Ectodermal cell (in vitro differentiated cells): Measurements from ENCODE around the gene CDR2L.

Experiments used
- H3K27ac ChIP-seq: 2 replicates; pipeline ENCODE4 v1.7.0; 2013; ENCODE audit warnings: mild to moderate bottlenecking, low read depth, low read length; ENCODE audit not compliant: insufficient read depth, poor library complexity, severe bottlenecking
- H3K27me3 ChIP-seq: 2 replicates; pipeline ENCODE4 v1.7.0; 2013; ENCODE audit warnings: mild to moderate bottlenecking, low read length; ENCODE audit not compliant: insufficient read depth, control insufficient read depth, poor library complexity, severe bottlenecking
- H3K36me3 ChIP-seq: one replicate; pipeline ENCODE4 v1.7.0; 2013; ENCODE audit warnings: low read length; ENCODE audit not compliant: control insufficient read depth, insufficient read depth
- H3K4me1 ChIP-seq: one replicate; pipeline ENCODE4 v1.7.0; 2013; ENCODE audit warnings: low read length; ENCODE audit not compliant: control insufficient read depth, insufficient read depth
- H3K4me3 ChIP-seq: 2 replicates; pipeline ENCODE4 v1.7.0; 2013; ENCODE audit warnings: low read depth, low read length, control low read depth; ENCODE audit not compliant: insufficient read depth
- H3K9me3 ChIP-seq: 2 replicates; pipeline ENCODE4 v1.7.0; 2013; ENCODE audit warnings: mild to moderate bottlenecking, low read length, moderate library complexity; ENCODE audit not compliant: control insufficient read depth
- WGBS, 2 experiments: methylation state at CpG; one replicate each; pipeline ENCODE4 v1.1.7; 2013; ENCODE audit warnings: missing lambda C conversion rate in 2 of 2; 5-methylcytosine and 5-hydroxymethylcytosine counted together

The CDR2L gene

DNA sequence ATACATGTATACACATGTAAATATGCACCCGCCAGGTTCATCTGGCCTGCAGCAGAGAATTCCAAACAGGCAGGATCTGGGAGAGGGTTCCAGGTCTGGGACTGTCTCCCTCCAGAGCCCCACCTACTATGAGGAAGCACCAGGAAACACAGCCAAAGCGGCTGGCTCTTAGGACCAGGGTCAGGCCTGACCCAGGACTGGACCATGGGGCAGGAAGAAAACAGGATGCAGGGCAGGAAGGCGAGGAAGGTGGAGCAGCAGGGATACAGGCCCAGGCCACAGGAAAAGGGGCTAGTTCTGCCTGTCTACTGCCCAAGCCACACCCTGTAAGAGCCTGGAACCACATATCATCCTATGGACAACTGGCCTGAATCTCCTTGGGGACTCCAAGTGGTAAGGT is 17.0 kb upstream of the CDR2L start:
- Histone ChIP-seq H3K27me3 (peaks cover 54% of the 10 kb centered on the region), H3K4me1 (peaks cover 5% of the 10 kb centered on the region), H3K27ac (no peak overlapping the region), H3K36me3 (no peaks in the 10 kb centered on the region), H3K4me3 (no peak overlapping the region), H3K9me3 (no peaks in the 10 kb centered on the region)
- WGBS, 2 experiments: 86 to 91% methylated on average over 3 of the region's 3 CpGs

DNA sequence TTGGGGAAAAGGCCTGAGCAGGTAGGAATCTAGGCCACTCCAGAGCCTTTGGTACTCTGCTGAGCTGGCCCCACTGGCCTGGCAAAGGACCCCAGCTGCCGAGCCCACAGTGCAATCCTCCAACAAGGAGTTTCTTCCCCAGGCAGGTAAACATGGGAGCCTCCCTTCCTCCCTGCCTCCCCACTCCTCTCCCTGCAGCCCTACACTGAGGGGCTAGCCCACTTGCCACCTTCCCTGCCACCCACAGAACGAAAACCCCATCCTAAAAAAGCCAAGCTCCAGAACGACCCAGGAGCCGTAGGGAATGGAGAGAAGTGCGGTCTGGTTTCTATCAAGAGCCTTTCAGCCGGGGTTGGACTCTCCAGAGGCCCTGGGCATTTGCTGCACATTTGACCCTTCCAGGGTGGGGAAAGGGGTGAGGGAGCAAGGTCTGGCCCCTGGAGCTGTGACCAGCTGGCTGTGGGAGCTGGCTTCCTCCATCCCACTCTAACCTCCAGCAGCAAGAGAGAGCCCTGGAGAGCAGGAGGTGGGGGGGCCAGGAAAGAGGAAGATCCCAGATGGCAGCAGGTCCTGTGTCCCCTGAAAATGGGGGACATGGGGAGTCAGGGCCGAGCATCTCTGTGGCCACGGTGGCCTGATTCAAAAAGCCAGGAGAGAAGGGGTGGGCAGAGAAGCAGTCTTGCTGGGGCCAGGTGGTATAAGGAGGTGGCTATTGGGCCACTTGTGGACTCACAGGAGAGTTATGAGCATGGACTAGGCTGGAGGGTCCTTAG is 16.2 kb upstream of the CDR2L start:
- H3K27ac ChIP-seq: no peak overlapping the region
- H3K36me3 ChIP-seq: no peaks in the 10 kb centered on the region
- H3K27me3 ChIP-seq: peaks cover 63% of the 10 kb centered on the region
- H3K9me3 ChIP-seq: no peaks in the 10 kb centered on the region
- 91 to 93% methylated on average over 8 of the region's 8 CpGs for WGBS, 2 experiments
- H3K4me3 ChIP-seq: peak overlapping the region; percentile 49
- peaks cover 5% of the 10 kb centered on the region for H3K4me1 ChIP-seq

DNA sequence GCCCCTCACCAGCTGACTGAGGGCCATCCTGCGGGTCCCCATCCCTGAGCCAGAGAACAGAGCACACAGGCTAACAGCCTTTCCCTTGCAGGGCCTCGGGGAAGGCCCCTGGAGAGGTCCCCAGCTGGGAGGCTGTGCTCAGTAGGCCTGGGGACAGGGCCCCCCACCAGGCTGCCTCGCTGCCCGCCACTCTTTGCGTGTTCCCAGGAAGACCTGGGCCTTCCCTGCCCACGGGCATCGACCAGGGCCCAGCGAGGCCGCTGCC is 15.7 kb upstream of the CDR2L start:
- no peak overlapping the region for H3K27ac ChIP-seq
- no peaks in the 10 kb centered on the region for H3K9me3 ChIP-seq
- peak overlapping the region; percentile 49 for H3K4me3 ChIP-seq
- peaks cover 5% of the 10 kb centered on the region for H3K4me1 ChIP-seq
- WGBS, 2 experiments: 12 to 13% methylated on average over 9 of the region's 9 CpGs
- H3K27me3 ChIP-seq: peaks cover 64% of the 10 kb centered on the region
- no peaks in the 10 kb centered on the region for H3K36me3 ChIP-seq

DNA sequence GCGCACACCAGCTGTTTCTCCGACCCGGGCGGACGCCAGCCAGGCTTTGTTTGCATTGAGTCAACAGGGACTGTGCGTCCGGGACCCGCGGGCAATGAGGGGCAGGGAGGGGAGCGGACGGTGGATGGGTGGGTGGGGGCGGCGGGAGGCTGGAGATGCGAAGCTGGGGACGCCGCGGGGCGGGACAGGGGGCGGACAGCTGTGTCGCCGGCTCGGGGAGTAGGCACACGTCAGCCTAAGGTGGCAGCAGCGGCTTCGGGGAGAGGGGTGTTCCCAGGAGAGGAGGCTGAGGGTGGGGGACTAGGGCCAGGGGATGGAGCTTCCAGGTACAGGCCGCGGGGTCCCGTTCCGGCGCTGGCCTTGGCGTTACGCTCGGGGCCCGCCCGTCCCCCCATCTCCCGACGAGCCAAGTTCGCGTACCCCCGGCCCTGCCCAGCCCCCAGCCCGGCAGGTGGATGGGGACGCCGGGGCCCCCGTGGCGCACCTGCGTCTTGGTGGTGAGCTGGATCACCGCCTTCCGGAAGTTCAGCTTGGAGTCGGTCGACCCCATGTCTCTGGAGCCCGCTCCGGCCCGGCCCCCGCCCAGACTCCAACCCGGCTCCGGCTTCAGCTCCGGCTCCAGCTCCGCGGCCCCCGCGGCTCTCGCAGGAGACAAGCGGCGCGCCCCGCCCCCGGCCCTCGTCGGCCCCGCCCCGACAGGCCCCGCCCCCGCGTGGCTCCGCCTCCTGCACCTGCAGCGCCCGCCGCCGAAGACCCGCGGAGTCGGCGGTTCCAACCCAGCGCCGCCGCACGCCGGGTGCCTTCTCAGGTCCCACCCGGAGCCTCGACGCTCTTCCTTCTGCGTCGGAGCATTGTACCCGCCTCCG is 15.1 kb upstream of the CDR2L start, which contains the start of gene HID1:
HID1 (minus strand) TSS at position 653 of the 866 bp plus-strand sequence; CDS start at position 550, 103 bp downstream.
- H3K27me3 ChIP-seq: peaks cover 64% of the 10 kb centered on the region
- 0 to 1% methylated on average over 95 of the region's 95 CpGs for WGBS, 2 experiments

DNA sequence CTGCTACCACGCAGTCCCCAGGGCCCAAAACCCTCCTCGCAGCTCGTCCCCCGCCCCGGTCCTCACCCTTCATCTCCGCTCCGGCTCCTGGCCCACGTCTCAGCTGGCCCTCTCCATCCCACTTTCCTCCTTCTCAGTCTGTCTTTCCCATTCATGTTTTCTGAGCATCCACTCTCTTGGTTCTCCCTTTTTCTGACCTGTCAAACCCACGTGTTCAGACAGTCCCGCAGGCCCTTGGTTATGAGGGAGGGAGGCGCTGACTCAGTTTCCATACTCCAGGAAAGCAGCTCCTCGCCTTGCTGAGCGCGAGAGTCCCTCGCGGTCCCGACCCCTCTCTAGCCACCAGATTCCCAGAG is 14.5 kb upstream of the CDR2L start:
- H3K9me3 ChIP-seq: no peaks in the 10 kb centered on the region
- H3K27me3 ChIP-seq: peaks cover 64% of the 10 kb centered on the region
- H3K27ac ChIP-seq: no peak overlapping the region
- peaks cover 5% of the 10 kb centered on the region for H3K4me1 ChIP-seq
- no peak overlapping the region for H3K4me3 ChIP-seq
- H3K36me3 ChIP-seq: no peaks in the 10 kb centered on the region
- WGBS, 2 experiments: 18 to 20% methylated on average over 17 of the region's 17 CpGs

More for the DNA sequence above, 15.1 kb upstream of the CDR2L start, which contains the start of gene HID1:
- H3K36me3 ChIP-seq: no peaks in the 10 kb centered on the region
- peak within 1 kb of the TSS; percentile 49 for H3K4me3 ChIP-seq
- no peaks in the 10 kb centered on the region for H3K9me3 ChIP-seq
- peaks cover 5% of the 10 kb centered on the region for H3K4me1 ChIP-seq
- no peak within 1 kb of the TSS for H3K27ac ChIP-seq

DNA sequence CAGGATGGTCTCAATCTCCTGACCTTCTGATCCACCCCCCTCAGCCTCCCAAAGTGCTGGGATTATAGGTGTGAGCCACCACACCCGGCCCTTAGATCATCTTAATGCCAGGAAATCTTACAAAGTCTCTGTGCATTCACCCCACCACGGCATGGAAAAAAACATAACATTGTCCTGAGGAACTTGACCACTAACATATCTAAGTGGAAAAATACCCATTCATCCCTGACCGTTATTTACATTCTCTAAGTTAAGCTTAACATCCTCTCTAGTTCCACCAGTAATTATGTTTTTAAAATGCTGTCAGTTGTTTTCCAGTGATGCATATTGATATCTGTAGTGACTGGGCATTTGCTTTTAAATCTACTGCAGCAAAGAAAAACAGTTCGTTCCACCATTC is 11.5 kb upstream of the CDR2L start:
- 78 to 91% methylated on average over 4 of the region's 4 CpGs for WGBS, 2 experiments
- Histone ChIP-seq H3K36me3 (no peaks in the 10 kb centered on the region), H3K4me1 (peaks cover 5% of the 10 kb centered on the region), H3K27ac (no peak overlapping the region), H3K27me3 (peaks cover 58% of the 10 kb centered on the region), H3K9me3 (no peaks in the 10 kb centered on the region), H3K4me3 (no peak overlapping the region)

DNA sequence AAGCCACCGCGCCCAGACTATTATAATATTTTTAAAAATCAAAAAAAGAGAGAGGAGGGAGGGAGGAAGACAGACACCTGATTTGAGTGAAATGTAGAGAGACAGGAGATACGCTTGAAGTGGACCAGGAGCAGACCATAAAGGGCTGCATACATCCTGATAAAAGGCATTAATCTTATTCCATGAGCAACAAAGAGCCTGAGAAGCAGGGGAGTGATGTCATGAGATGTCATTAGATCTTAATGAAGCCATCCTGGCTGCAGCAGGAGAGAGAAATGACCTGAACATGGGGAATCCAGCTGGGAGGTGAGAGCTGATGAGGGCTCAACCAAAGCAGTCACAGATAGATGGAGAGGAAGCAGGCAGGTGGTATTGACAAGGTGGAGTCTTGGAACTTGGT is 9.6 kb upstream of the CDR2L start:
- WGBS, 2 experiments: 94 to 98% methylated on average over 1 to 3 of the region's 3 CpGs

DNA sequence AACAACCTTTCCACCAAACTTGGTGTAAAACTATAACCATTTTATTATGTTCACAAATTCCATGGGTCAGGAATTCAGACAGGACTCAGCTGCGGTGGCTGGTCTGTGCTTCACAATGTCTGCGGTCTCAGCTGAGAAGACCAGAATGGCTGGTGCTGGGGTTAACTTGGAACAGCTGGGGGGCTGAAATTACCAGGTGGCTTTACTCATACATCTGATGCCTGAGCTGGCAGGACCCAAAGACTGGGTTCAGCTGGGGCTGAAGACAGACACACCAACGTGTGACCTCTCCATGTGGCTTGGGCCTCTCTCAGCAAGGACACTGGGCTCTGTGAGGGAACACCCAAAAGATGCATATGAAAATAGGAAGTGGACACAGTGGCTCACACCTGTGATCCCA is 9.2 kb upstream of the CDR2L start:
- 80% methylated on average over 3 of the region's 3 CpGs for WGBS, 2 experiments
- peaks cover 35% of the 10 kb centered on the region for H3K27me3 ChIP-seq
- no peak overlapping the region for H3K4me3 ChIP-seq
- no peak overlapping the region for H3K27ac ChIP-seq
- H3K4me1 ChIP-seq: peaks cover 4% of the 10 kb centered on the region
- no peaks in the 10 kb centered on the region for H3K36me3 ChIP-seq
- no peaks in the 10 kb centered on the region for H3K9me3 ChIP-seq

More for the DNA sequence above, 9.6 kb upstream of the CDR2L start:
- H3K27me3 ChIP-seq: peaks cover 39% of the 10 kb centered on the region
- H3K27ac ChIP-seq: no peak overlapping the region
- H3K36me3 ChIP-seq: no peaks in the 10 kb centered on the region
- H3K4me3 ChIP-seq: no peak overlapping the region
- H3K4me1 ChIP-seq: no peaks in the 10 kb centered on the region
- no peaks in the 10 kb centered on the region for H3K9me3 ChIP-seq

DNA sequence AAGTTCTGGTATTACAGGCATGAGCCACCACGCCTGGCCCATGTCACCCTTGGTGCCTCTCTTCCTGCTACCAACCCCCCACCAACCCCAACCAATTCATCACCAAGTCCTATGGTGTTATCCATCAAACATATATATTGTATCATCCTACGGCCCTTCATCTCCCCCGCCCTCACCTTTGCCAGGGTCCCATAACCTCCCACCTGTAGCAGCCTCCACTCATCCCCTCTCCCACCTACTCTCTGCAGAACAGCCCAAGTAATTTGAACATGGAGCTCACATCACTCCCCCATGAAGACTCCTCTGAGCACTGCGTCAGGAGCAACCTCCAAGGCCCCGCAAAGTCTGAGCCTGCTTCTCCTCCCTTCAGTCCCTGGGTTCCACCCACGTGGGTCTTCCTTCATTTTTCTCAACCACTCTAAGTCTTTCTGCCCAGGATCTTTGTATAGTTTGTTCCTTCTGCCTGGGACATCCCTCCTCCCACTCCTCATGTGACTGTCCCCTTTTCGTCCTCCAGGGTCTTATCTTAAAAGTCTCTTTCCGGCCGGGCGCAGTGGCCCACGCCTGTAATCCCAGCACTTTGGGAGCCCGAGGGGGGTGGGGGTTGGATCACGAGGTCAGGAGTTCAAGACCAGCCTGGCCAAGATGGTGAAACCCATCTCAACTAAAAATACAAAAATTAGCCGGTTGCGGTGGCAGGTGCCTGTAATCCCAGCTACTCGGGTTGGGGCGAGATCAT is 7.9 kb upstream of the CDR2L start:
- H3K27ac ChIP-seq: no peak overlapping the region
- H3K27me3 ChIP-seq: peaks cover 22% of the 10 kb centered on the region
- peaks cover 7% of the 10 kb centered on the region for H3K4me1 ChIP-seq
- WGBS, 2 experiments: 84 to 86% methylated on average over 17 of the region's 17 CpGs
- no peaks in the 10 kb centered on the region for H3K9me3 ChIP-seq
- no peak overlapping the region for H3K4me3 ChIP-seq
- no peaks in the 10 kb centered on the region for H3K36me3 ChIP-seq
